ENCODE data around the gene GAGE12E. TPM values are rescaled to one million over a fixed set of nuclear protein-coding genes. Genes with fewer than 3 reads are reported as not detected.

GAGE12E gene
- total RNA-seq, 1 experiment from 2014 or later = not detected

Other genes with a start within 250 kb of the GAGE12E start
- gene GAGE10, start 247.6 kb upstream of the GAGE12E start, total RNA-seq (2014; rRNA removed; shearing (Covaris generic)) = not detected in 2 replicates
- gene GAGE12J, start 229.3 kb upstream of the GAGE12E start, total RNA-seq (2014; rRNA removed; shearing (Covaris generic)) = not detected in 2 replicates
- not detected in 2 replicates for gene GAGE13, start 219.7 kb upstream of the GAGE12E start, total RNA-seq (2014; rRNA removed; shearing (Covaris generic))
- gene GAGE12C, start 19.1 kb upstream of the GAGE12E start, total RNA-seq (2014; rRNA removed; shearing (Covaris generic)) = not detected in 2 replicates
- not detected in 2 replicates for gene GAGE12D, start 9.6 kb upstream of the GAGE12E start, total RNA-seq (2014; rRNA removed; shearing (Covaris generic))
- not detected in 2 replicates for gene GAGE12F, start 9.6 kb downstream of the GAGE12E start, total RNA-seq (2014; rRNA removed; shearing (Covaris generic))
- gene GAGE12G, start 19.1 kb downstream of the GAGE12E start, total RNA-seq (2014; rRNA removed; shearing (Covaris generic)) = not detected in 2 replicates
- gene GAGE12H, start 28.7 kb downstream of the GAGE12E start, total RNA-seq (2014; rRNA removed; shearing (Covaris generic)) = not detected in 2 replicates
- not detected in 2 replicates for gene GAGE2A, start 38.2 kb downstream of the GAGE12E start, total RNA-seq (2014; rRNA removed; shearing (Covaris generic))
- not detected in 2 replicates for gene GAGE1, start 47.7 kb downstream of the GAGE12E start, total RNA-seq (2014; rRNA removed; shearing (Covaris generic))
- gene PAGE1, start 144.7 kb downstream of the GAGE12E start, total RNA-seq (2014; rRNA removed; shearing (Covaris generic)) = not detected in 2 replicates